Ishikawa (cell line): ENCODE results near the gene A3GALT2.

Experiments
- CREB1 ChIP-seq: IDR thresholded peaks from 2 replicates; pipeline ENCODE4 v1.6.1; 2012; ENCODE audit warnings: low read depth
- EGR1 ChIP-seq: IDR thresholded peaks from 2 replicates; pipeline ENCODE4 v1.6.1; 2012
- EP300 ChIP-seq: IDR thresholded peaks from 2 replicates; pipeline ENCODE4 v1.6.1; 2012; ENCODE audit warnings: borderline replicate concordance
- NFIC ChIP-seq: IDR thresholded peaks from 2 replicates; pipeline ENCODE4 v1.6.1; 2012
- RAD21 ChIP-seq: IDR thresholded peaks from 2 replicates; pipeline ENCODE4 v1.6.1; 2012; ENCODE audit warnings: low read depth
- TAF1 ChIP-seq: IDR thresholded peaks from 2 replicates; pipeline ENCODE4 v1.6.1; 2012; ENCODE audit warnings: low read depth, mild to moderate bottlenecking
- ZBTB7A ChIP-seq: IDR thresholded peaks from 2 replicates; pipeline ENCODE4 v1.6.1; 2012; ENCODE audit warnings: low read depth
- TF ChIP-seq, protein P1 (sequence below): IDR thresholded peaks from 2 replicates; pipeline ENCODE4 v1.6.1; 2012; ENCODE audit warnings: low read depth, mild to moderate bottlenecking
- TF ChIP-seq, protein P2 (sequence below): IDR thresholded peaks from 2 replicates; pipeline ENCODE4 v1.6.1; 2012

DNA sequence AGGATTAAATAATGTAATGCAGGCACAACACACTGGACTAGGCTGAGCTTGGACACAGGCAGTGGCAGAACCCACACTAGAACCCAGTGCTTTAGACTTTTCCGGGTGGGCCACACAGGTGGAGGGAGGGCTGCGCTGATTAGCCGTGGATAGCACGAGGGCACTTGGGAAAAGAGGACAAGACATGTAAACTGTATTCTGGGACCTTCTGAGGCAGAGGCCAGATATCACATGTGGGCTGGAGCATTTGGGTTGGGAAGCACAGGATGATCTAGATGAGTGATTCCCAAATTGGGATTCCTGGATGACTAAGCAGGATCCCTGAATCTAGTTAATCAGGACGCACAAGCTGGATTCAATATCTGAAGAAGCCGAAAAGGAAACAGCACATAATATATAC is 20.3 kb upstream of the A3GALT2 start:
- TF ChIP-seq RAD21 (no peak), EP300 (no peak), NFIC (no peak), EGR1 (no peak), TAF1 (no peak), ZBTB7A (no peak), CREB1 (no peak)
- TF ChIP-seq, protein P1, sequence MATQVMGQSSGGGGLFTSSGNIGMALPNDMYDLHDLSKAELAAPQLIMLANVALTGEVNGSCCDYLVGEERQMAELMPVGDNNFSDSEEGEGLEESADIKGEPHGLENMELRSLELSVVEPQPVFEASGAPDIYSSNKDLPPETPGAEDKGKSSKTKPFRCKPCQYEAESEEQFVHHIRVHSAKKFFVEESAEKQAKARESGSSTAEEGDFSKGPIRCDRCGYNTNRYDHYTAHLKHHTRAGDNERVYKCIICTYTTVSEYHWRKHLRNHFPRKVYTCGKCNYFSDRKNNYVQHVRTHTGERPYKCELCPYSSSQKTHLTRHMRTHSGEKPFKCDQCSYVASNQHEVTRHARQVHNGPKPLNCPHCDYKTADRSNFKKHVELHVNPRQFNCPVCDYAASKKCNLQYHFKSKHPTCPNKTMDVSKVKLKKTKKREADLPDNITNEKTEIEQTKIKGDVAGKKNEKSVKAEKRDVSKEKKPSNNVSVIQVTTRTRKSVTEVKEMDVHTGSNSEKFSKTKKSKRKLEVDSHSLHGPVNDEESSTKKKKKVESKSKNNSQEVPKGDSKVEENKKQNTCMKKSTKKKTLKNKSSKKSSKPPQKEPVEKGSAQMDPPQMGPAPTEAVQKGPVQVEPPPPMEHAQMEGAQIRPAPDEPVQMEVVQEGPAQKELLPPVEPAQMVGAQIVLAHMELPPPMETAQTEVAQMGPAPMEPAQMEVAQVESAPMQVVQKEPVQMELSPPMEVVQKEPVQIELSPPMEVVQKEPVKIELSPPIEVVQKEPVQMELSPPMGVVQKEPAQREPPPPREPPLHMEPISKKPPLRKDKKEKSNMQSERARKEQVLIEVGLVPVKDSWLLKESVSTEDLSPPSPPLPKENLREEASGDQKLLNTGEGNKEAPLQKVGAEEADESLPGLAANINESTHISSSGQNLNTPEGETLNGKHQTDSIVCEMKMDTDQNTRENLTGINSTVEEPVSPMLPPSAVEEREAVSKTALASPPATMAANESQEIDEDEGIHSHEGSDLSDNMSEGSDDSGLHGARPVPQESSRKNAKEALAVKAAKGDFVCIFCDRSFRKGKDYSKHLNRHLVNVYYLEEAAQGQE = no peak
- TF ChIP-seq, protein P2, sequence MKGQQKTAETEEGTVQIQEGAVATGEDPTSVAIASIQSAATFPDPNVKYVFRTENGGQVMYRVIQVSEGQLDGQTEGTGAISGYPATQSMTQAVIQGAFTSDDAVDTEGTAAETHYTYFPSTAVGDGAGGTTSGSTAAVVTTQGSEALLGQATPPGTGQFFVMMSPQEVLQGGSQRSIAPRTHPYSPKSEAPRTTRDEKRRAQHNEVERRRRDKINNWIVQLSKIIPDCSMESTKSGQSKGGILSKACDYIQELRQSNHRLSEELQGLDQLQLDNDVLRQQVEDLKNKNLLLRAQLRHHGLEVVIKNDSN = no peak
